ENCODE data around the gene ZNF786. TPM values are rescaled to one million over a fixed set of nuclear protein-coding genes. Genes with fewer than 3 reads are reported as not detected.

Gene ZNF786
- total RNA-seq = 1 to 10 TPM; 1.9 to 6.1 (median 2.7) TPM

GRCh38 chr7:149090397-149091195 is at the start of gene ZNF786:
Gene ZNF786, minus strand, starts transcription at chr7:149090718. Its CDS starts 78 bp downstream, at chr7:149090640.
- ATAC-seq (peak; percentile 91 to 94), DNase-seq (peak; percentile 70 to 73)
- Histone ChIP-seq H3K27me3 (no peaks in the 10 kb centered on the region), H3K4me3 (peak within 1 kb of the TSS; percentile 95 to 99 (median 96)), H3K9me3 (no peaks in the 10 kb centered on the region), H3K4me1 (peaks cover 6 to 10% of the 10 kb centered on the region in 2 donors), H3K27ac (peak within 1 kb of the TSS; percentile 90 to 100 (median 94)), H3K36me3 (no peaks in the 10 kb centered on the region)
- TF ChIP-seq POLR2A (IDR thresholded peaks at IDR 0.05) (peak; percentile 67 to 81), CTCF (IDR thresholded peaks at IDR 0.05 in 4 of 5, conservative IDR thresholded peaks at IDR 0.05 in 1 of 5) (peak; percentile 86 to 98 (median 94))
- intact Hi-C loops (cut with DNase I; ENCODE audit: low total_unique reads) = loop anchor here (1.0 to 5.0 kb wide), 8 partner anchors 25 to 393 kb away; partner anchors contain the start of genes CUL1, EZH2, PDIA4 and ZNF398
- in situ Hi-C loops (cut with MboI; ENCODE audit: low sequenced_read_pairs in 4 of 4) = no loop called here

GRCh38 chr7:149136118-149136517 is 45.6 kb upstream of the ZNF786 start:
- intact Hi-C loops (cut with DNase I; ENCODE audit: low total_unique reads) = no loop called here
- TF ChIP-seq POLR2A (IDR thresholded peaks at IDR 0.05) (no peak), CTCF (IDR thresholded peaks at IDR 0.05 in 4 of 5, conservative IDR thresholded peaks at IDR 0.05 in 1 of 5) (no peak)

GRCh38 chr7:149133028-149133710 is 42.7 kb upstream of the ZNF786 start:
- intact Hi-C loops (cut with DNase I; ENCODE audit: low total_unique reads) = no loop called here
- ATAC-seq = no peak
- no peaks in the 10 kb centered on the region for H3K27me3 ChIP-seq
- TF ChIP-seq POLR2A (IDR thresholded peaks at IDR 0.05) (no peak), CTCF (IDR thresholded peaks at IDR 0.05 in 4 of 5, conservative IDR thresholded peaks at IDR 0.05 in 1 of 5) (no peak)
- no peaks in the 10 kb centered on the region for H3K9me3 ChIP-seq
- no peak overlapping the region for H3K4me3 ChIP-seq
- DNase-seq = no peak
- no peak overlapping the region for H3K27ac ChIP-seq
- no peaks in the 10 kb centered on the region for H3K4me1 ChIP-seq
- no peaks in the 10 kb centered on the region for H3K36me3 ChIP-seq
- in situ Hi-C loops (cut with MboI; ENCODE audit: low sequenced_read_pairs in 4 of 4) = no loop called here

More at GRCh38 chr7:149136118-149136517, 45.6 kb upstream of the ZNF786 start:
- ATAC-seq (no peak), DNase-seq (no peak)
- Histone ChIP-seq H3K9me3 (no peaks in the 10 kb centered on the region), H3K4me3 (no peak overlapping the region), H3K27me3 (no peaks in the 10 kb centered on the region), H3K4me1 (no peaks in the 10 kb centered on the region), H3K27ac (no peak overlapping the region), H3K36me3 (no peaks in the 10 kb centered on the region)
- in situ Hi-C loops (cut with MboI; ENCODE audit: low sequenced_read_pairs in 4 of 4) = no loop called here

- H3K36me3 ChIP-seq = no peaks in the 10 kb centered on the region
- ATAC-seq = no peak
- no peak overlapping the region for H3K27ac ChIP-seq
- TF ChIP-seq CTCF (IDR thresholded peaks at IDR 0.05 in 4 of 5, conservative IDR thresholded peaks at IDR 0.05 in 1 of 5) (no peak), POLR2A (IDR thresholded peaks at IDR 0.05) (no peak)
- no peak for DNase-seq
- H3K4me3 ChIP-seq = no peak overlapping the region
- in situ Hi-C loops (cut with MboI; ENCODE audit: low sequenced_read_pairs in 4 of 4) (no loop called here), intact Hi-C loops (cut with DNase I; ENCODE audit: low total_unique reads) (no loop called here)
- no peaks in the 10 kb centered on the region for H3K27me3 ChIP-seq
- no peaks in the 10 kb centered on the region for H3K9me3 ChIP-seq
- H3K4me1 ChIP-seq = no peaks in the 10 kb centered on the region
Observed at GRCh38 chr7:149130572-149131198, 40.2 kb upstream of the ZNF786 start.
